GM19035 (cell line): ENCODE measurements around the gene HDAC4.
"Not testable (repeated sequence)": the region's sequence is repeated elsewhere in the genome, so short reads cannot be mapped to it uniquely, and the experiment has no call there.

Experiments used
- ATAC-seq: cut with Tn5 transposase; IDR thresholded peaks from one replicate; pipeline ENCODE4 v1.9.1; 2021; ENCODE audit not compliant: unreplicated experiment

The HDAC4 gene

GRCh38 chr2:239400596-239401066 is at the start of gene HDAC4:
Gene HDAC4 (minus strand): TSS chr2:239401020. CDS start chr2:239352699, 48,321 bp downstream.
- ATAC-seq, result no peak

DNA sequence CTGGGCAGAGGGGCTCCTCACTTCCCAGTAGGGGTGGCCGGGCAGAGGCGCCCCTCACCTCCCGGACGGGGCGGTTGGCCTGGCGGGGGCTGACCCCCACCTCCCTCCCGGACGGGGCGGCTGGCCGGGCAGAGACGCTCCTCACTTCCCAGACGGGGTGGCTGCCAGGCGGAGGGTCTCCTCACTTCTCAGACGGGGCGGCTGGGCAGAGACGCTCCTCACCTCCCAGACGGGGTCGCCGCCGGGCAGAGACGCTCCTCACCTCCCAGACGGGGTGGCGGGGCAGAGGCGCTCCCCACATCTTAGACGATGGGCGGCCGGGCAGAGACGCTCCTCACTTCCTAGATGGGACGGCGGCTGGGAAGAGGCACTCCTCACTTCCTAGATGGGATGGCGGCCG is 48.6 kb upstream of the HDAC4 start:
- not testable (repeated sequence) for ATAC-seq

GRCh38 chr2:239445771-239446524 is 45.1 kb upstream of the HDAC4 start:
- no peak for ATAC-seq

DNA sequence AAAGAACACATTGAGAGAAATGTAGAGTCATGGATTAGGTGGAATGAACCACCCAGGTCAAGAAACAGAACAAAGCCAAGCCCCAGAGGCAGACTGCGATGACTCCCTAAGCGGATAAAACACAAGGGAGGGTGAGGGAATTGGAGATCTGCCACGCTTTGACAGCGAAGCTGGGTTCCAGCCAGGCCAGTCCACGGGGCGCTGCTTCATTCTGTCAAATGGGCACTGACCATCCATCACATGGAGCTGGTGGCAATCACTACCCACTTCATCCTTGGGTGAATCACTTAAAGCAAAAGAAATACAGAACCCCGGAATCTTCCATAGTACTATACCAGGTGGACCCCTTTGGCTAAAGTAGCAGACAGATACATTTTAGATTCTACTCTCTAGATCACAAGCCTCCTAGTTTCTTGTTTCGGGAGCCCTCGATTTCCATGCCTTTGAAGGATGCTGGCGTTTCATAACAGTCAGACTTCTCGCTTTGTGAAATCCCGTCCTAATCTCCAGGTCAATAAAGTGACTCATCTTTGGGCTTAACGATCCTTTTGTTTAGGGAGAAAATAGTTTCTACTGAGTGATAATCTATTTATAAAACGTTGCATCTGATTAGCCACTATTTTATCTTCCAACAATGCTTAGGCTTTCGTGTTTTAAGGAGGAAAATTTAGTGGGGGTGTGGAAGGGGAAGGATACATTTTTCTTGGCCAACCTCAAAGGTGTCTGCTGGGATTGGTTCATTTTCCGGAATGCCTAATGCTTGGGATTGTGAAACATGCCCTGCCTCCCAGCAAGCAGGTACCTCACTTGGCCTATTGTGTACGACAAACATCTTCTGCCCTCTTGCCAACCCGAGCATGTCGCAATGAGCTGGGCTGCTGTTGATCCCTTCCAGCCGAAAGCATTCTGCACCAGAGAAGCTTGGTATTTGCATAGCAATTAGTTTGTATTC is 44.1 kb upstream of the HDAC4 start:
- no peak for ATAC-seq

DNA sequence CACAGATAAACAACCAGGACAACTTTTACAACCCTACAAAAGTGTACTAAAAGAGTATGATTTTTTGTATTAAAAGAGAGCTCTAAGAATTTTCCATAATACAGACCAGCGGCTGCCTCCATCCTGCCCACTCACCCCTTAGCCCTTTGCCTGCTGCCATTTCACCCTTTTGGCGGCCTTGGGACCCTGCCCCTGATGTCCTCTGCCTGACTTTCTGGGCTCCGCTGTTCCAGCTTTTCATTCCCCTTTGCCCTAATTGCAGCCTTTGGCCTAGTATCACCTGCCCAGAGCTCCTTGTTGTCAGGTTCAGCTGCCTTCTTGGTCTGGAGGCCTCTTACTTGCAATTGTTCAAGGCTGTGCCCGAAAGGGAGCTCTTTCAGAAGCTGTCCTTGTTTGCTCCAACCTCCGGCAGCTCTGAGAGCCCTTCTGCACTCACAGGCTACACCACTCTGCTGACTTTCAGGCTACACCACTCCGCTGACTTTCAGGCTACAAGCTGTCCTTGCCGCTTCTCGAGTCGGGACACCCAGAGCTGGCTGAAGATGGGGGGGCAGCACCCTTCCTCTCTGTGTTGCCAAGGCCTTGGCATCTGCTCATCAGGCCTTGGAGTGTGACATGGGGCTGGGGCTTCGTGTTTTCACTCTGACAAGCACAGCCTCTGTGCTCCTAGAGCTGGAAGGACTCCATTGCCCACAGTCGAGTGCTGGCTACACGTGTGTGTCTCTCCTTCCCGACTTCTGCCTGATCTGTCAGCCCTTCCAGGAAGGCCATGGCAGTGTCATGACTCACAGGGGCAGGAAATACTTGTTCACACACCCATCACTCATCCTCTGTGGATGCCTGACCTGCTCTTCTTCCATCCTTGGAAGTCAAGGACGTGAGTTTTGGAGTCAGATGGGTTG is 43.1 kb upstream of the HDAC4 start:
- no peak for ATAC-seq

GRCh38 chr2:239443102-239443620 is 42.3 kb upstream of the HDAC4 start:
- no peak for ATAC-seq

GRCh38 chr2:239442192-239442591 is 41.4 kb upstream of the HDAC4 start:
- ATAC-seq, result no peak

- ATAC-seq, result no peak
These were observed 40.6 kb upstream of the HDAC4 start for GRCh38 chr2:239441261-239442078.

DNA sequence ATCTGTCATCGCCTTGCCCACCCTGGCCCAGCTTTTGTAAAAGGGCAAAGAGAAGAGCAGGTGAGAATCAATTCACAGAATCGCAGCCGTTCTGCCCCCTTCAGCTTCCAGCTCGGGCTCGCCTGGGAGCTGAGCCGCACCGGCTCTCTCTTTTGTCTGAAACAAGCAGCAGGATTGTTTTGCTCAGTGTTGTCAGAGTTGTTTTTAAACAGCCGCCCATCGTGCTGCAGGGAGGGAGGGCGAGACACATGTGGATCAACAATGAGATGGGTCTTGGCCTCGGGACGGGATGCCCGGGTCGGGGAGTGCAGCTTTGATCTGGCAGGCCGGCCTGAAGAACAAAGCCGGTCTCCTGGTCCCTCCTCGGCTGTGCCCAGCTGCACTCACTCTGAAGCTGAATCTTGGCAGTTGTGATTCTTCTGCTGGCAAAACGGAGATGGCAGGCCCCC is 39.7 kb upstream of the HDAC4 start:
- no peak for ATAC-seq

- no peak for ATAC-seq
These were observed 39.0 kb upstream of the HDAC4 start for GRCh38 chr2:239439754-239440315.

- ATAC-seq, result no peak
These were observed 38.4 kb upstream of the HDAC4 start for GRCh38 chr2:239438995-239439753.

GRCh38 chr2:239438368-239438767 is 37.5 kb upstream of the HDAC4 start:
- no peak for ATAC-seq

DNA sequence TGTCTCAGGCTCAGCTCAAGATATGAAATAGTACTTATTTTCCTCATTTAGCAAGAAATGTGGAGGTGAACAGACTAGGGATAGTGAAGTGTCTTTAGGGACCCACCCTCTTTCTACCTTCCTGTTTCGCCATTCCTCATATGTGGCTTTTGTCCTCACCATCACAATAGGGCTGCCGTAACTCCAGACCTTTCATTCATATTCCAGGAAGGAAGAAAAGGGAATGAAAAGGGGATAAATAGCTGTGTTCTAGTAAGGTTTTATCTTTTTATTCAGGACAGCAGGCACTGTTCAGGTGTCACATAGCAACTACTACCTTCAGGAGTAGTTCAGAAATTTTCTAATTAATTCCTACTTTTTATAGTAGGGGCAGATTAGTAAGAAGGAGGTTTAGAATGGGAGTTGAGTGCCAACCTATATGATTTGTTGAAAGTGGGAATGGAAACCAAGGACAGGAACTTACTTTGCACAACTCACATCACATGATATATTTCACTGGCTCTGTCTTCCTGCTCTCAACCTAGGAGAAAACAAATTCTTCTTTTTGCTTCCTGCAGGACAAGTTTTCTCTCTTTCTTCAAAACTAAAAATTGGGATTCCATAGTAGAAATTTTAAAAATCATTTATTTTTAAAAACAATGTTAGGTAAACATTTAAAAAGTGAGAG is 36.0 kb upstream of the HDAC4 start:
- ATAC-seq, result no peak

DNA sequence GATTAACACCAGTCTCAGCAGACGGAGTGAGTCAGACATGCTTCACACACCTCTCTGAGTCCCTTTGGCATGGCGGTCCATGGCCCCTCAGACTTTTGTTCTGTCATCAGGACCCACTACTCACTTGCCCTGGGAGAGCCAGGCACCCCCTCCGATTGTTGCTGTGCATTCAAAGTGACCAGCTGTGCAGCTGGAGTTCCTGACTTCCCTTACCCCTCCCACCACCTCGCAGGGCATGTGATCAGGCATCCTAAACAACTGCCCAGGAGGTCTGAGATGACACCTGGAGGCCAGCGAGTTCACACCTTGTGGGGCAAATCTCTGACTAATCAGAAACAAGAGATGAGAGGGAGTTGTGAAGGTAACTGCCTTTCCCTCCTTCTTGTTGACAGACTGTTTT is 35.3 kb upstream of the HDAC4 start:
- ATAC-seq, result no peak

GRCh38 chr2:239433777-239434403 is 33.1 kb upstream of the HDAC4 start:
- ATAC-seq, result no peak

GRCh38 chr2:239432174-239432573 is 31.4 kb upstream of the HDAC4 start:
- ATAC-seq, result no peak

DNA sequence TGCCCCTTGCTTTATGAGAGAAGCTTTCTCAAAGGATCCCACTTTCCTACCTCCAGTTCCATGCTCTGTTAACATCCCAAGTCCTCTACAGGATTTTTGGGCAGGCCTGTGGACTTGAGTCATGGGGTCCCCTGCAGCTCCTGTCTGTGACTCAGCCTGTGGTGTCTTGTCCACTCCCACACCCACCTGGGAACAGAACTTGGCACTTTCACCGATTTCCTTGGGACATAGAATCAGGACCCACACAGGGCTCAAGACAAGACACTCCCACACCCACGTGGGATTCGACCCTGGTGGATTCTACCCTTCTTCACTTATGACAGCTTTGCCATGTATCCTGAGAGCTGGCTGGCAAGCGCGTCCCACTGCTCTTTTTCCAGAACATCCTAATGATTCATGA is 30.7 kb upstream of the HDAC4 start:
- no peak for ATAC-seq
